K562 (cell line): Measurements from ENCODE around the gene LBX1. TPM values are rescaled to one million over a fixed set of nuclear protein-coding genes. Genes with fewer than 3 reads are reported as not detected.

Experiments
- ATAC-seq: fragments of 200-7000 bp; cut with Tn5 transposase; 3 replicates; pipeline ENCODE4 v1.9.1; 2020; ENCODE audit warnings: moderate library complexity
- BruUV-seq: library from RNA; stranded (reverse); fragments of 400-500 nt; replicated peaks from 2 replicates; lab custom pipeline; 2021; lab: Mats Ljungman, UMichigan
- CTCF ChIA-PET: fragments of 300-600 bp; formaldehyde crosslinking; extraction: SDS; loops from one replicate; lab custom pipeline; 2021; ENCODE audit warnings: low intra/inter-chr PET ratio; lab: Yijun Ruan, JAX
- POLR2A ChIA-PET: fragments of 300-600, 350-650 bp; sonication (Branson Sonifier 250); formaldehyde crosslinking; extraction: SDS; loops from one replicate; lab custom pipeline; 2021; ENCODE audit warnings: antibody characterized with exemption, inconsistent platforms; lab: Yijun Ruan, JAX
- DNase-seq, 4 experiments: peaks; one replicate each; pipeline versions ENCODE4 v3.0.0 to v3.0.0-alpha.2; 2011 to 2018; ENCODE audit warnings: low spot score in 3 of 4, mixed read lengths in 3 of 4; ENCODE audit errors: extremely low read depth in 1 of 4
- FAIRE-seq: peaks from 2 replicates; lab custom pipeline; 2011; peaks lifted over from hg19 to GRCh38; lab: Jason Lieb, UNC
- H2AFZ ChIP-seq: 2 replicates; pipeline ENCODE4 v1.6.0; 2011; ENCODE audit warnings: low read depth, low read length, control low read depth, inconsistent platforms
- H3K27ac ChIP-seq: fragments of 200-600 bp; 3 replicates; pipeline ENCODE4 v1.8.0; 2011; ENCODE audit warnings: low read depth, mild to moderate bottlenecking, control low read depth, inconsistent platforms, low read length, moderate library complexity, mixed read lengths; ENCODE audit errors: extremely low read depth
- H3K27me3 ChIP-seq, 2 experiments: fragments of 300-600 bp in 1 of 2; 2 replicates in 1 of 2; 3 replicates in 1 of 2; pipeline versions ENCODE4 v1.6.0 to v1.8.0; 2011; ENCODE audit warnings: inconsistent platforms in 2 of 2, low read length in 2 of 2, mild to moderate bottlenecking in 1 of 2, mixed read lengths in 1 of 2, moderate library complexity in 1 of 2; ENCODE audit not compliant: control insufficient read depth in 2 of 2, insufficient read depth in 2 of 2
- H3K36me3 ChIP-seq: fragments of 300-600 bp; 3 replicates; pipeline ENCODE4 v1.8.0; 2011; ENCODE audit warnings: mild to moderate bottlenecking, low read length, inconsistent platforms; ENCODE audit not compliant: control insufficient read depth, insufficient read depth
- H3K4me1 ChIP-seq, 2 experiments: fragments of 200-600 bp in 1 of 2; replicated peaks in 1 of 2; 2 replicates in 1 of 2; 3 replicates in 1 of 2; pipeline versions ENCODE4 v1.5.1 to v1.8.0; 2011; ENCODE audit warnings: inconsistent platforms in 2 of 2, low read length in 2 of 2, mild to moderate bottlenecking in 1 of 2, mixed read lengths in 1 of 2, moderate library complexity in 1 of 2; ENCODE audit not compliant: control insufficient read depth in 2 of 2, insufficient read depth in 2 of 2
- H3K4me2 ChIP-seq: 2 replicates; pipeline ENCODE4 v1.6.1; 2011; ENCODE audit warnings: low read length, control low read depth, inconsistent platforms, mixed read lengths; ENCODE audit not compliant: insufficient read depth
- H3K4me3 ChIP-seq: fragments of 200-600 bp; sonication (generic), shearing (Covaris generic); 2 replicates; pipeline ENCODE4 v1.5.1; 2016; ENCODE audit warnings: control low read depth, inconsistent platforms
- H3K79me2 ChIP-seq: fragments of 200-600 bp; 3 replicates; pipeline ENCODE4 v1.8.0; 2011; ENCODE audit warnings: low read length, inconsistent platforms; ENCODE audit not compliant: control insufficient read depth, insufficient read depth
- H3K9ac ChIP-seq, 2 experiments: 2 replicates each; pipeline versions ENCODE4 v1.6.0 to v1.6.1; 2011; ENCODE audit warnings: low read depth in 2 of 2, low read length in 2 of 2, control low read depth in 1 of 2, inconsistent platforms in 1 of 2, mild to moderate bottlenecking in 1 of 2, mixed read lengths in 1 of 2; ENCODE audit not compliant: insufficient read depth in 1 of 2
- H3K9me1 ChIP-seq: one replicate; pipeline ENCODE4 v1.6.0; 2011; ENCODE audit warnings: inconsistent platforms, mild to moderate bottlenecking, low read length, moderate library complexity; ENCODE audit not compliant: control insufficient read depth, insufficient read depth
- H3K9me3 ChIP-seq: replicated peaks from 2 replicates; pipeline ENCODE4 v1.5.1; 2011; ENCODE audit warnings: low read depth, low read length, inconsistent platforms; ENCODE audit not compliant: control insufficient read depth, insufficient read depth
- H4K20me1 ChIP-seq: replicated peaks from 2 replicates; pipeline ENCODE4 v1.6.1; 2011; ENCODE audit warnings: low read length, inconsistent platforms, mixed read lengths; ENCODE audit not compliant: control insufficient read depth, insufficient read depth
- ATF2 ChIP-seq: sonication (generic); formaldehyde crosslinking; IDR thresholded peaks from 2 replicates; pipeline ENCODE4 v1.8.1; 2022; ENCODE audit warnings: missing genetic modification reagents
- KDM1A ChIP-seq, 2 experiments: fragments of 450-650 bp; IDR thresholded peaks; 2 replicates each; pipeline ENCODE4 v1.6.1; 2016; ENCODE audit warnings: mild to moderate bottlenecking in 2 of 2
- MBD2 ChIP-seq: sonication (generic); IDR thresholded peaks from 2 replicates; pipeline ENCODE4 v1.6.1; 2016; ENCODE audit warnings: low read depth, borderline replicate concordance
- NR2C1 ChIP-seq, 2 experiments: fragments of 450-650 bp; IDR thresholded peaks; 2 replicates each; pipeline ENCODE4 v1.6.1; 2017; ENCODE audit warnings: mild to moderate bottlenecking in 2 of 2, antibody characterized with exemption in 1 of 2, inconsistent platforms in 1 of 2, missing compliant biosample characterization in 1 of 2, missing genetic modification characterization in 1 of 2
- POLR3A ChIP-seq: IDR thresholded peaks from 2 replicates; pipeline ENCODE4 v1.6.1; 2011; ENCODE audit warnings: borderline replicate concordance, mild to moderate bottlenecking, moderate library complexity; ENCODE audit not compliant: insufficient read length, insufficient read depth; ENCODE audit errors: extremely low read depth
- ZNF217 ChIP-seq: sonication (generic); formaldehyde crosslinking; IDR thresholded peaks from 2 replicates; pipeline ENCODE4 v1.8.0; 2022; ENCODE audit warnings: mild to moderate bottlenecking, missing genetic modification reagents
- ZNF592 ChIP-seq: fragments of 450-650 bp; IDR thresholded peaks from 2 replicates; pipeline ENCODE4 v1.6.1; 2017; ENCODE audit warnings: antibody characterized with exemption, mild to moderate bottlenecking
- whole genome bisulfite sequencing: fragments of 100-300 bp; shearing (Covaris generic); methylation state at CpG from one replicate; pipeline ENCODE4 v1.1.6; 2016; ENCODE audit warnings: low coverage, mixed read lengths; ENCODE audit not compliant: insufficient coverage; ENCODE audit errors: missing lambda C conversion rate; 5-methylcytosine and 5-hydroxymethylcytosine counted together
- in situ Hi-C: fragments of 300-500 bp; cut with MboI; formaldehyde crosslinking; loops from 4 replicates; pipeline ENCODE4 v1.15.0; 2018; ENCODE audit warnings: inconsistent platforms, mixed read lengths
- intact Hi-C: fragments of 100-400 bp; cut with micrococcal nuclease; formaldehyde crosslinking; loops from 2 replicates; pipeline ENCODE4 v1.14.2; 2022
- polyA plus RNA-seq, 8 experiments: library from polyadenylated mRNA; depleted of rRNA in 4 of 8; stranded (reverse) in 5 of 8; unstranded in 3 of 8; fragments of >200 nt; fragmentation: Nextera tagmentation in 2 of 8; fragmentation: Illumina TruSeq in 1 of 8; extraction: Ambion mirVana in 2 of 8; extraction: Trizol in 1 of 8; gene quantifications; 2 replicates each; pipeline versions ENCODE4 v1.2.1 to v1.2.3, GENCODE V29; 2011 to 2014; ENCODE audit warnings: inconsistent platforms in 1 of 8, missing spikeins in 1 of 8
- total RNA-seq, 7 experiments: library from RNA; depleted of rRNA in 6 of 7; stranded (reverse); fragments of >200 nt in 6 of 7; fragmentation: Illumina TruSeq in 2 of 7; extraction: Trizol in 2 of 7; gene quantifications; 2 replicates each; pipeline versions ENCODE4 v1.2.1 to v1.2.3, GENCODE V29; 2011 to 2021; ENCODE audit warnings: low replicate concordance in 1 of 7

The LBX1 gene
- total and polyA plus RNA-seq, 9 of the 15 experiments (the other 6 are each of a cell fraction or from before 2014, with no cell fraction given): not detected

- intact Hi-C loops: no loop called here
- POLR2A ChIA-PET: interaction anchor here (0.6 kb wide), 1 partner anchor 311 kb away, joined by 3 read pairs; no protein-coding TSS in a partner anchor
Measured at GRCh38 chr10:101273741-101274140, 44.5 kb upstream of the LBX1 start.

More at GRCh38 chr10:101273741-101274140, 44.5 kb upstream of the LBX1 start:
- FAIRE-seq (no peak), ATAC-seq (no peak), DNase-seq (no peak)
- no TSS peak for BruUV-seq
- Histone ChIP-seq H4K20me1 (no peaks in the 10 kb centered on the region), H3K9me1 (no peaks in the 10 kb centered on the region), H3K4me1 (no peaks in the 10 kb centered on the region; a peak in 1 of 5 replicates), H3K9ac (no peak overlapping the region), H3K79me2 (no peaks in the 10 kb centered on the region), H3K4me2 (no peak overlapping the region), H2AFZ (no peak overlapping the region), H3K9me3 (no peaks in the 10 kb centered on the region), H3K36me3 (no peaks in the 10 kb centered on the region), H3K4me3 (no peak overlapping the region), H3K27ac (no peak overlapping the region), H3K27me3 (peaks cover 3 to 5% of the 10 kb centered on the region in 2 experiments; a peak in 3 of 5 replicates)
- in situ Hi-C loops: no loop called here
- WGBS: 4% methylated on average over 3 of the region's 4 CpGs
- CTCF ChIA-PET: interaction anchor here (0.6 kb wide), 1 partner anchor 23 kb away, joined by 5 read pairs; no protein-coding TSS in a partner anchor
- TF ChIP-seq NR2C1 (IDR thresholded peaks at IDR 0.05) (no peak), NR2C1 (tag; IDR thresholded peaks at IDR 0.05) (no peak), ATF2 (CRISPR knock-in tag) (no peak), MBD2 (no peak), POLR3A (no peak), KDM1A (IDR thresholded peaks at IDR 0.05) (no peak), ZNF592 (no peak), ZNF217 (CRISPR knock-in tag) (no peak)
